Endodermal cell (in vitro differentiated cells): ENCODE measurements around the gene PRDM15. TPM values are rescaled to one million over a fixed set of nuclear protein-coding genes. Genes with fewer than 3 reads are reported as not detected.
A peak's percentile ranks its signal among the peaks of the same experiment; 100 is the strongest.

Experiments used
- DNase-seq: peaks from one replicate; pipeline ENCODE4 v3.0.0-alpha.2; 2017
- H3K27ac ChIP-seq: 2 replicates; pipeline ENCODE4 v1.5.1; 2013; ENCODE audit warnings: mild to moderate bottlenecking, low read depth, low read length, moderate library complexity
- H3K27me3 ChIP-seq: 2 replicates; pipeline ENCODE4 v1.6.1; 2013; ENCODE audit warnings: mild to moderate bottlenecking, low read length, moderate library complexity; ENCODE audit not compliant: insufficient read depth, control insufficient read depth, poor library complexity, severe bottlenecking
- H3K36me3 ChIP-seq: 2 replicates; pipeline ENCODE4 v1.7.0; 2013; ENCODE audit warnings: mild to moderate bottlenecking, low read length, moderate library complexity; ENCODE audit not compliant: control insufficient read depth, insufficient read depth
- H3K4me1 ChIP-seq: one replicate; pipeline ENCODE4 v1.7.0; 2013; ENCODE audit warnings: low read length; ENCODE audit not compliant: control insufficient read depth, insufficient read depth
- H3K4me3 ChIP-seq: 2 replicates; pipeline ENCODE4 v1.5.1; 2013; ENCODE audit warnings: mild to moderate bottlenecking, low read length, moderate library complexity
- H3K9ac ChIP-seq: 2 replicates; pipeline ENCODE4 v1.6.1; 2013; ENCODE audit warnings: mild to moderate bottlenecking, low read length, moderate library complexity; ENCODE audit not compliant: poor library complexity, severe bottlenecking; ENCODE audit errors: extremely low read depth
- H3K9me3 ChIP-seq: 2 replicates; pipeline ENCODE4 v1.6.1; 2013; ENCODE audit warnings: mild to moderate bottlenecking, low read length, moderate library complexity; ENCODE audit not compliant: control insufficient read depth
- H3K27ac Mint-ChIP-seq: 2 replicates; pipeline ENCODE4 v1.8.0; 2020; ENCODE audit warnings: mixed read lengths
- H3K27me3 Mint-ChIP-seq: 2 replicates; pipeline ENCODE4 v1.8.0; 2021; ENCODE audit warnings: mild to moderate bottlenecking, mixed read lengths; ENCODE audit not compliant: insufficient read depth
- H3K36me3 Mint-ChIP-seq: 2 replicates; pipeline ENCODE4 v1.8.0; 2020; ENCODE audit warnings: low read depth, mixed read lengths
- H3K4me1 Mint-ChIP-seq: 2 replicates; pipeline ENCODE4 v1.8.0; 2020; ENCODE audit warnings: mixed read lengths
- H3K4me3 Mint-ChIP-seq: 2 replicates; pipeline ENCODE4 v1.8.0; 2020; ENCODE audit warnings: mild to moderate bottlenecking, moderate library complexity, mixed read lengths
- H3K9me3 Mint-ChIP-seq: 2 replicates; pipeline ENCODE4 v1.8.0; 2020; ENCODE audit warnings: mild to moderate bottlenecking, mixed read lengths
- WGBS, 2 experiments: methylation state at CpG; one replicate each; pipeline versions ENCODE4 v1.1.5 to v1.1.7; 2013; ENCODE audit warnings: missing lambda C conversion rate in 2 of 2, mixed read lengths in 1 of 2; ENCODE audit not compliant: insufficient coverage in 1 of 2, insufficient read length in 1 of 2; 5-methylcytosine and 5-hydroxymethylcytosine counted together
- total RNA-seq, 2 donors: library from RNA; stranded (reverse); fragmentation: NEBNext Ultra II Directional in 1 of 2; extraction: Animal tissue kit (Norgen Biotek cat#: 25700) in 1 of 2; gene quantifications; 2 replicates in 1 of 2; 3 replicates in 1 of 2; pipeline ENCODE4 v1.2.1, GENCODE V29; 2021
- TF ChIP-seq, protein P1 (sequence below): fragments of 200-600 bp; sonication (generic); conservative IDR thresholded peaks from 2 replicates; pipeline ENCODE4 v1.5.0; 2021; ENCODE audit warnings: antibody characterized with exemption, mild to moderate bottlenecking

The PRDM15 gene
- total RNA-seq, 2 donors from 2014 or later: 8.8 to 10.1 TPM

DNA sequence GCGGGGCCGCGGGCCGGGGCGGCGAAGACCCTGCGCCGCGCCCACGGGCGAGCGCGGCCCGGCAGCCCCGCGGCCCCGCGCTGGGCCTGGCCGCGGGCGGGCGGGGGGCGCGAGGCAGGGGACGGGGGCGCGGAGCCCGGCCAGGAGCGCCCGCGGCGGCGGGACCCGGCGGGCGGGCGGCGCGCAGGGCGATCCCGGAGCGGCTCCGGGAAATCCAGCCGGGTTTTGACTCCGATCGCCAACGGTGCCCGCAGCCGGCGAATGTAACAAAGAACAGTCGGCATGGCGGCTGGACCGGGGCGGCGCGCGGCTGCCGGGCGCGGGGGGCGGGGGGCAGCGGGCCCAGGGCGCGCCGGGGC is 334 bp downstream of the PRDM15 start:
- Histone ChIP-seq H3K4me3 (peak overlapping the region; percentile 94), H3K27me3 (no peaks in the 10 kb centered on the region), H3K9ac (no peak overlapping the region), H3K4me1 (peaks cover 5% of the 10 kb centered on the region), H3K9me3 (no peaks in the 10 kb centered on the region), H3K36me3 (no peaks in the 10 kb centered on the region), H3K27ac (no peak overlapping the region)
- Mint-ChIP-seq H3K4me1 (peaks cover 9% of the 10 kb centered on the region), H3K27me3 (no peaks in the 10 kb centered on the region), H3K27ac (no peak overlapping the region), H3K9me3 (no peaks in the 10 kb centered on the region), H3K4me3 (peak overlapping the region; percentile 71), H3K36me3 (peaks cover 2% of the 10 kb centered on the region)
- DNase-seq: peak; percentile 88
- TF ChIP-seq, protein P1, sequence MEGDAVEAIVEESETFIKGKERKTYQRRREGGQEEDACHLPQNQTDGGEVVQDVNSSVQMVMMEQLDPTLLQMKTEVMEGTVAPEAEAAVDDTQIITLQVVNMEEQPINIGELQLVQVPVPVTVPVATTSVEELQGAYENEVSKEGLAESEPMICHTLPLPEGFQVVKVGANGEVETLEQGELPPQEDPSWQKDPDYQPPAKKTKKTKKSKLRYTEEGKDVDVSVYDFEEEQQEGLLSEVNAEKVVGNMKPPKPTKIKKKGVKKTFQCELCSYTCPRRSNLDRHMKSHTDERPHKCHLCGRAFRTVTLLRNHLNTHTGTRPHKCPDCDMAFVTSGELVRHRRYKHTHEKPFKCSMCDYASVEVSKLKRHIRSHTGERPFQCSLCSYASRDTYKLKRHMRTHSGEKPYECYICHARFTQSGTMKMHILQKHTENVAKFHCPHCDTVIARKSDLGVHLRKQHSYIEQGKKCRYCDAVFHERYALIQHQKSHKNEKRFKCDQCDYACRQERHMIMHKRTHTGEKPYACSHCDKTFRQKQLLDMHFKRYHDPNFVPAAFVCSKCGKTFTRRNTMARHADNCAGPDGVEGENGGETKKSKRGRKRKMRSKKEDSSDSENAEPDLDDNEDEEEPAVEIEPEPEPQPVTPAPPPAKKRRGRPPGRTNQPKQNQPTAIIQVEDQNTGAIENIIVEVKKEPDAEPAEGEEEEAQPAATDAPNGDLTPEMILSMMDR: no peak
- 0% methylated on average over 3 to 65 of the region's 65 CpGs for WGBS, 2 experiments

DNA sequence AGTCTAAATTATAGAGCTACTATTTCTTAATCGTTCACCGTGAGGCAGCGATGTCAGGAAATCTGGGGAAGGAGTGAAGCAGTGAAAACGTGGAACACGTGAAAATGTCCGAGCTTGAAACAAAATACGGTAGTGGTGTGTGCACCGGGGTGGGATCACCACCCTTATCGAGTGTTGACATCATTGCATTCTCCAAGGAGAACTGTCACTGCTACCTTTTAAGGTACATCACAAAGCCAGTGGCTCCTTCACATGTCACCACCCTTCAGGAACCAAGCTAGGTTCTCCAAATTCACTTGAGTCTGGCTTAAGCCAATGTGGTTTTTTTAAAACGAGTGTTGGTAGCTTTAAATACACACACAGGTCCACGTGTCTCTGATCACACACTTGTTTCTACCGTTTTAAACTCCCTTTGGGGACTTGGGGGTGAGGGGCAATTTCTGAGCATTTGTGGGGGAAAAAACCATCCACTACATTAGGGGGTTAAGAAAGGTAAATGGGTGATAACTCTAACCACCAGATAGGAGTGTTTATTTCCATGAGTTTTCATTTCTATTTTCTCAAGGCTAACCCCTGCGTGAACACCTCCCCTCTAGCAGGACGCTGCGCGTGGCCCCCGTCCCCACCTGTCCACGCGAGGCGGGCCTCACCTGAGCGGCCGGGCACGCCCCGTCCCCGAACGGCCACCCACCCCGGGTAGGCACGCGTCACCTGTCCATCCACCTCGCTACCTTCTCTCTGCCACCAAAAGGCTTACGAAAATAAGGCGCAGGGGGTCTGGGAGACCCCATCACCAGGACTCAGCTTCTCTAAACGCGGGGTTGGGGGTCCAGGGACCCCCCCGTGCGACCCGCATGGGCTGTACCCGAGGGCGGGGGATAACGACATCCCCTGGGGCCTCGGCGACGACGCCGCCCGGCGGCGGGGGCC is 978 bp downstream of the PRDM15 start:
- H3K36me3 ChIP-seq: no peaks in the 10 kb centered on the region
- H3K4me1 Mint-ChIP-seq: peaks cover 9% of the 10 kb centered on the region
- peak overlapping the region; percentile 71 for H3K4me3 Mint-ChIP-seq
- H3K36me3 Mint-ChIP-seq: peaks cover 2% of the 10 kb centered on the region
- H3K4me3 ChIP-seq: peak overlapping the region; percentile 94
- 17 to 34% methylated on average over 23 to 47 of the region's 48 CpGs for WGBS, 2 experiments
- TF ChIP-seq, protein P1: no peak
- H3K9me3 Mint-ChIP-seq: no peaks in the 10 kb centered on the region
- H3K9me3 ChIP-seq: no peaks in the 10 kb centered on the region
- no peak overlapping the region for H3K27ac ChIP-seq
- peaks cover 5% of the 10 kb centered on the region for H3K4me1 ChIP-seq
- peak overlapping the region; percentile 55 for H3K27ac Mint-ChIP-seq
- H3K27me3 ChIP-seq: no peaks in the 10 kb centered on the region
- DNase-seq: peak; percentile 73
- no peaks in the 10 kb centered on the region for H3K27me3 Mint-ChIP-seq
- H3K9ac ChIP-seq: peak overlapping the region; percentile 67

DNA sequence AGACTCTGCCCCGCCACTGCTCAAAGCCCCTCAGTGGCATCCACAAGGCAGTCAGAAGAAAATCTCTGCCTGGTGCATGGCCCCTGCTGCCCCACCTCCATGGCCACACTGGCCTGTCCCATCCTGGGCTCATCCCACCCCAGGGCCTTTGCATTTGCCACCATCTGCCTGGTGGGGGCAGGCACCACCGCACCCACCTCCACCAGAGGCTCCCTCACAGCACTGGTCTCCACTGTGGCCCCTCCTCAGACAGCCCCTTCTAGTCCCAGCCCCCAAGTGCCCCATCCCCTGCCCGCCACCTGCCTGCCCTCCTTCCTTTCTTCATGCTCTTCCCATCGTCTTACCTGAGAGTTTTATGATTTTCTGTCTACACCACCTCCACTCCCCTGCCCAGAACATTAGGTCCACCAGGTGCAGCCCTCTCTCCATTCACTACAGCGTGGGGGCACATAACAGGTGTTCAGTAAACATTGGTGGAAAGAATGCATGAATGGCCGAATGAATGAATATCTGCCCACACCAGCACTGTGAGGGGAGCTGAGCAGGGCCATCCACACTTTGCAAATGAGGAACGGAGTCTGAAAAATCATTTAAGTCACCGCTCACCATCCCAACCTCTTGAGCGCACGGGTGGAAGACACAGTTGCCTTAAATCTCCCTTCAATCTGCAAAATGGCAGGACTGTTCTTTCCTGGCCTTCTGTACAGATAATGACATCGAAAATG is 2.1 kb downstream of the PRDM15 start:
- H3K4me1 Mint-ChIP-seq: peaks cover 9% of the 10 kb centered on the region
- 92 to 96% methylated on average over 5 to 11 of the region's 11 CpGs for WGBS, 2 experiments
- Histone ChIP-seq H3K9me3 (no peaks in the 10 kb centered on the region), H3K27me3 (no peaks in the 10 kb centered on the region), H3K27ac (no peak overlapping the region), H3K36me3 (no peaks in the 10 kb centered on the region), H3K9ac (no peak overlapping the region), H3K4me1 (peaks cover 5% of the 10 kb centered on the region), H3K4me3 (no peak overlapping the region)
- H3K27ac Mint-ChIP-seq: no peak overlapping the region
- no peaks in the 10 kb centered on the region for H3K27me3 Mint-ChIP-seq
- peaks cover 2% of the 10 kb centered on the region for H3K36me3 Mint-ChIP-seq
- peak; percentile 32 for DNase-seq
- peak overlapping the region; percentile 71 for H3K4me3 Mint-ChIP-seq
- no peaks in the 10 kb centered on the region for H3K9me3 Mint-ChIP-seq
- TF ChIP-seq, protein P1: no peak
